HG02938 (cell line): ENCODE measurements around the gene MYL6.
"Not testable (repeated sequence)": the region's sequence is repeated elsewhere in the genome, so short reads cannot be mapped to it uniquely, and the experiment has no call there.

Experiments used
- ATAC-seq: cut with Tn5 transposase; IDR thresholded peaks from one replicate; pipeline ENCODE4 v1.9.1; 2021; ENCODE audit warnings: mild to moderate bottlenecking, moderate library complexity; ENCODE audit not compliant: unreplicated experiment

MYL6 gene

GRCh38 chr12:56158029-56158925, at the start of gene MYL6:
Gene MYL6 (plus strand): TSS chr12:56158359. CDS start chr12:56158402, 43 bp downstream.
- peak; percentile 90 for ATAC-seq

GRCh38 chr12:56110571-56110970, 47.6 kb upstream of the MYL6 start:
- ATAC-seq: no peak

GRCh38 chr12:56114084-56114483, 44.1 kb upstream of the MYL6 start:
- no peak for ATAC-seq

- ATAC-seq: no peak
Observed at GRCh38 chr12:56115329-56115728, 42.8 kb upstream of the MYL6 start.

- ATAC-seq: peak; percentile 37
Observed at GRCh38 chr12:56116267-56117081, 41.7 kb upstream of the MYL6 start, which contains the start of gene RPL41. Gene RPL41 (plus strand): TSS chr12:56116633.

- ATAC-seq: not testable (repeated sequence)
Observed at GRCh38 chr12:56117082-56117706, 41.0 kb upstream of the MYL6 start.

GRCh38 chr12:56117778-56118687, 40.1 kb upstream of the MYL6 start, which contains the start of gene ZC3H10:
Gene ZC3H10 (plus strand): TSS chr12:56118266. CDS start chr12:56120563, 2,297 bp downstream.
- peak; percentile 75 for ATAC-seq

GRCh38 chr12:56118688-56119357, 39.3 kb upstream of the MYL6 start:
- no peak for ATAC-seq

GRCh38 chr12:56119361-56119796, 38.8 kb upstream of the MYL6 start:
- no peak for ATAC-seq

GRCh38 chr12:56120158-56120846, 37.9 kb upstream of the MYL6 start:
- no peak for ATAC-seq

- no peak for ATAC-seq
Observed at GRCh38 chr12:56121204-56121870, 36.8 kb upstream of the MYL6 start.

GRCh38 chr12:56122637-56123036, 35.5 kb upstream of the MYL6 start:
- ATAC-seq: no peak

GRCh38 chr12:56124133-56124532, 34.0 kb upstream of the MYL6 start:
- no peak for ATAC-seq

- no peak for ATAC-seq
Observed at GRCh38 chr12:56126732-56127239, 31.4 kb upstream of the MYL6 start.

- no peak for ATAC-seq
Observed at GRCh38 chr12:56127485-56127887, 30.7 kb upstream of the MYL6 start.

GRCh38 chr12:56127888-56128669, 30.1 kb upstream of the MYL6 start, which contains the start of gene ESYT1:
Gene ESYT1 (plus strand): TSS chr12:56128267. CDS start chr12:56128320, 53 bp downstream.
- peak; percentile 87 for ATAC-seq

GRCh38 chr12:56128670-56129205, 29.4 kb upstream of the MYL6 start:
- no peak for ATAC-seq
